ENCODE measurements around the gene OSBPL8.

GRCh38 chr12:76480796-76481195 is 78.8 kb downstream of the OSBPL8 start:
- TF ChIP-seq NFIC (IDR thresholded peaks at IDR 0.05) (no peak), FOXK2 (conservative IDR thresholded peaks at IDR 0.05 in 1 of 2, IDR thresholded peaks at IDR 0.05 in 1 of 2; ENCODE audit: low read depth in 2 of 2) (no peak), RAD21 (CRISPR knock-in tag; conservative IDR thresholded peaks at IDR 0.05 in 1 of 2, IDR thresholded peaks at IDR 0.05 in 1 of 2) (no peak)
